RKO (cell line): Measurements from ENCODE around the gene ZC3H13.
A peak's percentile ranks its signal among the peaks of the same experiment; 100 is the strongest.

Experiments used
- DNase-seq: peaks from one replicate; pipeline ENCODE4 v3.0.0-alpha.2; 2016; ENCODE audit warnings: low spot score

ZC3H13 gene

GRCh38 chr13:45940061-45940460, 112.5 kb downstream of the ZC3H13 start:
- DNase-seq: no peak

GRCh38 chr13:45936621-45937020, 115.9 kb downstream of the ZC3H13 start:
- no peak for DNase-seq

GRCh38 chr13:45934283-45934682, 118.3 kb downstream of the ZC3H13 start:
- DNase-seq: no peak

GRCh38 chr13:45933203-45933908, 119.2 kb downstream of the ZC3H13 start:
- no peak for DNase-seq

- DNase-seq: no peak
Measured at GRCh38 chr13:45932676-45933075, 119.9 kb downstream of the ZC3H13 start.

- no peak for DNase-seq
Measured at GRCh38 chr13:45932172-45932571, 120.4 kb downstream of the ZC3H13 start.

GRCh38 chr13:45931211-45931610, 121.3 kb downstream of the ZC3H13 start:
- DNase-seq: no peak

GRCh38 chr13:45930177-45930576, 122.4 kb downstream of the ZC3H13 start:
- no peak for DNase-seq

- DNase-seq: no peak
Measured at GRCh38 chr13:45928843-45929242, 123.7 kb downstream of the ZC3H13 start.

GRCh38 chr13:45928176-45928575, 124.4 kb downstream of the ZC3H13 start:
- no peak for DNase-seq

GRCh38 chr13:45926741-45927140, 125.8 kb downstream of the ZC3H13 start:
- DNase-seq: no peak

- DNase-seq: no peak
Measured at GRCh38 chr13:45925151-45925550, 127.4 kb downstream of the ZC3H13 start.

- DNase-seq: no peak
Measured at GRCh38 chr13:45921162-45921736, 131.3 kb downstream of the ZC3H13 start.

GRCh38 chr13:45918597-45918996, 133.9 kb downstream of the ZC3H13 start:
- peak; percentile 44 for DNase-seq

- no peak for DNase-seq
Measured at GRCh38 chr13:45917019-45917418, 135.5 kb downstream of the ZC3H13 start.

GRCh38 chr13:45915686-45916439, 136.7 kb downstream of the ZC3H13 start:
- DNase-seq: no peak

GRCh38 chr13:45909673-45910072, 142.9 kb downstream of the ZC3H13 start:
- no peak for DNase-seq

GRCh38 chr13:45909089-45909488, 143.5 kb downstream of the ZC3H13 start:
- no peak for DNase-seq

GRCh38 chr13:45907503-45907902, 145.0 kb downstream of the ZC3H13 start:
- DNase-seq: no peak
